HG03175 (cell line): ENCODE data around the gene TECPR1.
"Not testable (repeated sequence)": the region's sequence is repeated elsewhere in the genome, so short reads cannot be mapped to it uniquely, and the experiment has no call there.

Source experiments
- ATAC-seq: cut with Tn5 transposase; IDR thresholded peaks from one replicate; pipeline ENCODE4 v1.9.1; 2021; ENCODE audit warnings: mild to moderate bottlenecking, moderate library complexity; ENCODE audit not compliant: unreplicated experiment

Gene TECPR1

DNA sequence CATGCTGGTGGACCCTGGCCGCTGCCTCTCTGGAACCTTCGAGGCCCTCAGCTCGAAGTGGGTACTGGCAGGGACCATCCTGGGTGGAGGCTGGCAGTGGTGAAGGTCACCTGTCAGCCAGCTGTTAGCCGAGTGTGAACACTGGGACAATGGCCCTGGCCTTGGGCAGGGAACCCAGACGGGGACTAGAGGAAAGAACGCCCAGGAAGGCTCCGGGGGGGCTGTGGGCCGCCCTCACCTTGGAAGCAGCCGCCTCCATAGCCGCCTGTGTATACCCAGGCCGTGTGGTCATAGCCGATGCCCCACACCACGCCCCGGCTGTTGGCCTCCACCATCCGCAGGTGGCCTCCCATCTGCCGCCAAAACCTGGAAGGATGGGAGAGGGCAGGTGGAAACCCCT, 23.2 kb downstream of the TECPR1 start:
- no peak for ATAC-seq

DNA sequence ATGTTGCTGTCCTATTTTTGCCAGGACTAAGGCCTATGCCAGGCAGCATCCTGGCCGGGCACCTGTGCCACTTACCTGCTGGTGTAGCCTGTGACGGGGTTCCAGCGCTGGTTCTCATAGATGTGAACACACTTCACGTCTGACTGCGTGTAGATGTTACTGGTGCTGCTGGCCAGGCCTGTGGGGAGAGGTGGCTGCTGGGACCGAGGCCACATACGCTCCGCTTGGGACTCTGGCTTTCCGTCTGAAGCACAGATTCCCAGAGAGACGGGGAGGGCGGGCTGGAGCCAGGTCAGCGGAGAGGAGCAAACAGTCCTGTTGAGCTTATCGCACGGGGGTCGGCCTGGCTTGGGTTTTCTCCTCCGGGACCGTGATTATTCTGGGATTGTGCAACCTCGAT, 24.1 kb downstream of the TECPR1 start:
- no peak for ATAC-seq

DNA sequence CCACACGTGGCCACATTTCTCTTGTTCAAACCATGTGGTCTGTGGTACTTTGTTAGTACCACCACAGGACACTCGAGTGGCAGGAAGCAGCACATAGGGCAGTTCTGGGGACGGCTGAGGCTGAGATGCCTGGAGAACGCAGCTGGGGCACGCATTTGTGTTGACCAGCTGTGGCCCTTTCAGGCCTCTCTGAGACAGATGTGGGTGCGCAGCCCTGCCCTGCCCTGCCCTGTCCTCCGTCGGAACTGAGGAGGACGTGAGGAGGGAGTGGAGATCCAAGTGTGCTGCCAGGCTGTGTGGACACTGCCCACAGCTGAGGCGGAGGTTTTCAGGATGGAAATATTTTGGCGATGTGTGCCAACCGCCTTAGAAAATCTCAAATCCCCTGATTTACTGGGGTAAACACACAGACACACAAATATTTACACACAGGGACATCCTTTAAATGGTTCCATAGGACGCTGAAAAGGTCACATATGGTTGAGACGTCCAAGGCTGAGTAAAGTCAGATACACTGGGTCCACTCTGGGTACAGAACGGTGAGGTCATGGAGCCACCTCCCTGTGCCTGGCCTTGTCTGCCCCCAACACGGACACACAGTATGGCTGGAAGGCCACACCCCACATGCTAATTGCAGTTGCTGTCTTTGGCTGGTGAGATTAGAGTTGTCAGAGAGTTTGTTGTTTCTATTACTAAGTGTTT, 26.0 kb downstream of the TECPR1 start:
- no peak for ATAC-seq

DNA sequence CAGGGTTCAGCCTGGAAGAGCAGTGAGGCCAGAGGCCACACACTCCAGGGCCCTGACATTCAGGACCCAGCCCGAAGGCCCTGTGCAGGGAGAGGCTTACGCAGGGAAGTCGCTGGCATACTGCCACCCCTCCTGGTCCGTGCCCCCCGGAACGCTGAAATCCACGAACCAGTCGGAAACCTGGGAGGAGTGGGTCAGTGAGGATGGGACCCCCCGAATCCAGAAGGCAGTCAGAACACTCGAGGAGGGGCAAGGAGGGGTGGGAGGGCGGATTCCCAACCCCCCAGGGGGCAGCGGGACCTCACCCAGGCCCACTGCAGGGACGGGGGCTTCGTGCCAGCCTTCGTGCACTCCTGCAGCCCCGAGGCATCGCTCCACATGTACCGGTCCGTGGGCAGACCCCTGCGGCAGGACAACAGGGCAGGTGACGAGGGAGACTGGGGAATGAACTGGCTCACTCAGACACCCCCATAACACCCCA, 27.3 kb downstream of the TECPR1 start:
- no peak for ATAC-seq

DNA sequence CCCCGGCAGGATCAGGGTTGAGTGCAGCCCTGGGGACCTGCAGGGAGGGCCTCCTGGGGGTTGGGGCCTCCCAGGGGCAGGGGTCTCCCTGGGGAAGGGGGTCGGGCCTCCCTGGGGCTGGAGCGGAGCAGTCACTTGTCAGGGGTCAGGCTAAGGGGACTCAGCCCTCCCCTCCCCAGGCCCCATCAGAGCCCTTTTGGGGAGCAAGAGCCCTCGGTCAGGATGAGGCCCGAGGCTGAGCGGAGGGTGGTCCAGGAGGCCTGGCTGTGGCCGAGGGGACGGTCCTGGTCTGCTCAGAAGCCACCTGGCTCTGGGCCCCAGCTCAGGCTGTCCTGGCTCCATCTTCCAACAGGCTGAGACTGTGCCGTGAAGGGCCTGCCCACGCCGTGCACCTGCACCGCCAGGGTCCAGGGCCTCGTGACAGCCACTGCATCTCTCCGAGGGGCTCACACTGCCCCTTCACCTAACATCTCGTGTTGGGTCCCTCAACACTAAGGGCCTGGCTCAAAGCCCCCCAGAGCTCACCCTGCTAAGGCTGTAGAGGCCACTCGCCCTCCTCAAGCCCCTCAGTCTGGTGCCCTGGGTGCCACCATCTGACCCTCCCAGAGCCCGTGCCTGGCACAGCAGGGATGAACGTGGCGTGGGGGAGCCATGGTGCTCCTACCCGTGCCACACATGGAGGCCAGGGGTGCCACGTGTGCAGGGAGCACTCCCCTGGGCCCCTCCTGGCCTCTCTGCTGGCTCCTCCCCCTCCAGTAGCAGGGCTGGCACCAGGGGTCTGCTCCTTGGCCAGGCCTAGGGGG, 27.9 kb downstream of the TECPR1 start:
- no peak for ATAC-seq

DNA sequence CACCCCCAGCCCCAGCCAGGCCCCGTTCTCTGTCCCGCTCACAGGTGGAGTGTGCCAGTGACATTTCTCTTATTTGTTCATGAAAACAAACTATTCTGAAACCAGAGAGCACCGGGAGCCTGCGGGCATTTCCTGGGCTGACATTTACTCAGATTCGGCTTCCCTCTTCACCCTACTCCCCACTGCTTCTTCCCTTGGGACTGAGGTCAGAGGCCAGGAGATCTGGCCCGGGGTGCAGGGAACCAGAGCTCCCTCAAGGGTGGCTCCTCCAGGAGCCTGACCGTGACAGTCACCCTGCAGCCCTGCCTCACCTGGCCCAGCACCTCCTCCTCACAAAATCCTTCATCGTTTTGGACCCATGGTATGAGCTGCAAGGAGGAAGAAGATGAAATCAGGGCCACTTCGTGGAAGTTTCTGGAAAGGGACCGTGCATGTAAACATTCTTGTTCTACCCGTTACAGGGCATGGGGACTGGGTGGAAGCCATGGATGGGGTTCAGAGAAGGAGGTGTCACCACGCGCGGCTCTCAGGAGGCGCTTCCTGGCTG, 28.6 kb downstream of the TECPR1 start:
- no peak for ATAC-seq

DNA sequence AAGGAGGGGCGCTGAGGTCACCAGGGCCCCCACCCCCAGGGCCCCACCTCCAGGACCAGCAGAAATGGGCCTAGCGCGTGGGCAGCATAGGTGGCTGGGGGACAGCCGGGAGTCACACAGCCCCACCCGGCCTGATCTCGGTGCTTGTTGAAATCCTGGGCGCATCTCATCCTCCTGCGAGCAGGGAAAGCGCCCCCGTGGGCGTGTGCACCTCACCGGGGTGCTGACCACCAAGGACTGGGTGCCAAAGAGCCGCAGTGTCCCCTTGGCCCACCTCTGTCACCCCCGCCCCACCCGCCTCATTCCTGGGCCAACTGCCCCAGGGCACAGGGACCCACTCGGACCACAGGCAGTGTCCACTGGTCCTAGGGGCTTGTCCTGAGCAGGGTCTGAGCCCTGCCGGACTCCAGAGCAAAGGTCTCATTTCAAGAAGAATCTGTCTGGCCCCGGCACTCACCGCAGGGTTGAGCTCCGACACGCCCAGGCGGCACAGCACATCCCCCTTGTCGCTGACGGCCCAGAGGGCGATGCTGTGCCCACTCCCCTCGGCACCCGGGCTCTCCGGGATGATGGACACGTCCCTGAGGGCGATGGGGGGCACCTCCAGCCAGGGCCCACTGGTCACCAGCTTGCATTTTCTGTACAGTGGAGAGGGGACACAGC, 29.4 kb downstream of the TECPR1 start:
- no peak for ATAC-seq

DNA sequence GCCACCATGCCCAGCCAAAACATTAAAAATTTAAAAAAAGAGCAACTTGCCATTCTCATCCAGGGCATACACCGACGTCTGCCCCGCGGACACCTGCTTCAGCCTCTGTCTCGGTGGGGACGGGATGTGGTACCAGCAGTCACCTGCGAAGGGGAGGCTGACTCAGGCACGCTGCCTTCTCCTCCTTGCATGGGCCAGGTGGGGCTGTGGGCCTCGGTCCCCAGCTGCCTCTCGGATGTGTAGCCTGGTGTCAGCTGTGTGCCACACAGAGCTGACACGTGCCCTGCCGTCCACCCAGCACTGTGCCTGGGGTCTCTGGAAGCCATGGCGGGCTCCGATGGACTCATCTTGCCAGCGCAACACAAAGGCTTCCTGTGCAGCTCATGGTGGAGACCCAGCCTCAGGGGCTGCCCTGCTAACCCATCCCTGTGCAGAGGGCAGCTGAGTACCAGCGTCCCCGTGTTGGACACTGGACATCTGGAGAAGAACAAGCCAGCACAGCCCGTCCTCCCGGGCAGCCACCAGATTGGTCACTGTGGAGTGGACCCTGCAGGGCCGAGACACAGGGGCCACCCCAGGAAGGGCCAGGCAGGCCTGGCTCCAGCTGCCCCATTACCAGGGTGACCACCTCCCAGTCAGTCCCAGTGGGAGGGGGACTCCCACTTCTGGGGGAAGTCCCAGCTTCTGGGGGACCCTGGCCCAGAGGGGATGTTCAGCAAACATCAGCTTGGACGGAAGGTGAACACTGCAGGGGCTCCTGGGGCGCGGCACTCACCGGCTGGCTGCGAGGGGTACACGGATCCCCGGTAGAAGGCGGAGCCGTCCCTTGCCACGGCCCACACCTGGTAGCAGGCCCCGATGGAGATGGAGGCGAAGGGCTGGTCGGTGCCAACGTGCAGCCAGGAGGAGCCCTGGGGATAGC, 30.2 kb downstream of the TECPR1 start:
- ATAC-seq = no peak

DNA sequence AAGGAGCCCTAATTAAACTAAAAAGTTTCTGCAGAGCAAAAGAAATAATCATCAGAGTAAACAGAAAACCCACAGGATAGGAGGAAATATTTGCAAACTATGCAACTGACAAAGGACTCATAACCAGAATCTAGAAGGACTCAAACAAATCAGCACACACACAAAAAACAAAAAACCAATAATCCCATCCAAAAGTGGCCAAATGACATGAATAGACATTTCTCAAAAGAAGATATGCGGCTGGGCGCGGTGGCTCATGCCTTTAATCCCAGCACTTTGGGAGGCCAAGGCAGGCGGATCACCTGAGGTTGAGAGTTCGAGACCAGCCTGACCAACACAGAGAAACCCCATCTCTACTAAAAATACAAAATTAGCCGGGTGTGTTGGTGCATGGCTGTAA, 32.6 kb downstream of the TECPR1 start:
- ATAC-seq = not testable (repeated sequence)

DNA sequence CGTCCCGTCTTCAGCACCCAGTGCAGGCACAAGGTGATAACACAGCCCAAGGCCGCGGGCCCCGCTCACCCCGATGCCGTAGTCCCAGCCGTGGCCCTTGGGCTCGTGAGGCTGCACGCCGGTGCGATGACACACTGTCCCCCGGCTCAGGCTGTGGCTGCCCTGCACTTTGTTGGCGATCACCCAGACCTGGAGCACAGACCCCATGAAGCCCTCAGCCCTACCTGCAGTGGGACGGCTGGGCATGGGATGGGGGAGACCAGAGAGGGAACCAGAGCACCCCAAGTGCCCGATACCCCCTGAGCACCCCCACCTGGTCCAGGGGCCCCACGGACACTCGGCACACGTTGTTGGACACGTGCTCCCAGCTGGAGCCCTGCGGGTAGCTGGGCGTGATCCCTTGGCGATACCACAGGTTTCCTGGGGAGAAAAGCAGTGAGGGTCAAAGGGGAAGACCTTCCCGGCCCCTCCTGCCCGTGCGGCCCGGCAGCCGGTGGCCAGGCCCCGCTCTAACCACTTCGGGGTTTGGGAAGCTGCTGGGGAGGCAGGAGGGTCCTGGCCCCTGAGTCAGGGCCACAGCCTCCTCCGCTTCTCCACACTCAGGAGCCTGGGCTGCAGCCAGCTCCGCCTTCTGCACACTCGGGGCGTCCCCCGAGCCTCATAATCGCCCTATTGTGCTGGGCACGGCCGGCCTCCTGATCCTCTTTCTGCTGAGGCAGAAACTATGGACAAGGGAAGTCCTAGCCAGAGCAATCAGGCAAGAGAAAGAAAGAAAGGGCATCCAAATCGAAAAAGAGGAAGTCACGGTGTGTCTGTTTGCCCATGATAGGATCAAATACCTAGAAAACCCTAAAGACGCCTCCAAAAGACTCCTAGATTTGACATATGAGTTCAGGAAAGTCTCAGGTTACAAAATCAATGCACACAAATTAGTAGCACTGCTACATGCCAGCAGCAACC, 34.1 kb downstream of the TECPR1 start:
- ATAC-seq = no peak

DNA sequence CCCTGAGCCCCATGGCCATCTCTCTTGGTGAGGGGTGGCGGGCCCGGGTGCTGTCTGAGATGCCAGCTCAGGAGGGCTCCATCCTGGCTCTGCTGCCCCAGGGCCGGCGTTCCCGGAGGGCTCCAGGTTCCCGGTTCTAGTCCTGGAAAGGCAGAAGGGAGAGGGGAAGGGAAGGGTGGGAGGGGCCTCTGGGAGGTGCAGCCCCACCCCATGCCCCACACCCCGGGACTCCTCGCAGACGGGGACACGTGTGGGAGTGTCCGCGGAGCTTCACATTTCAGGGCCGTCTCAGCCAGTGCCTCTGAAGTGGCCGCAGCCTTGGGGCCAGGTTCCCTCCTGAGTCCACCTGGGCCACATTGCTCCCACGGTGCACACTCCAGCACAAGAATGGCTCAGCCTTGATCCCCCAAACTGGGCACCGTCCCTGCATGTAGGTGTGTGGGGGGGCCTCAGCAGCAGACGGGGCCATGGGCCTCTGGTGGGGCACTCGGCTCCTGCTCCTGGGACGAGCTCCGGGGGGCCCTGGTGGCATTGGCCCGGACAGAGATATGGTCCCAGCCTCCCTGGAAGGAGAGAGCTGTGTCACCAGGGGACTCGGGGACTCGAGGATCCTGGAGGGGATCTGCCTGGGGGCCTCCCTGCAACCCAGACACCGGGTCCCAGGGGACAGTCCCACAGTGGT, 35.0 kb downstream of the TECPR1 start:
- no peak for ATAC-seq

DNA sequence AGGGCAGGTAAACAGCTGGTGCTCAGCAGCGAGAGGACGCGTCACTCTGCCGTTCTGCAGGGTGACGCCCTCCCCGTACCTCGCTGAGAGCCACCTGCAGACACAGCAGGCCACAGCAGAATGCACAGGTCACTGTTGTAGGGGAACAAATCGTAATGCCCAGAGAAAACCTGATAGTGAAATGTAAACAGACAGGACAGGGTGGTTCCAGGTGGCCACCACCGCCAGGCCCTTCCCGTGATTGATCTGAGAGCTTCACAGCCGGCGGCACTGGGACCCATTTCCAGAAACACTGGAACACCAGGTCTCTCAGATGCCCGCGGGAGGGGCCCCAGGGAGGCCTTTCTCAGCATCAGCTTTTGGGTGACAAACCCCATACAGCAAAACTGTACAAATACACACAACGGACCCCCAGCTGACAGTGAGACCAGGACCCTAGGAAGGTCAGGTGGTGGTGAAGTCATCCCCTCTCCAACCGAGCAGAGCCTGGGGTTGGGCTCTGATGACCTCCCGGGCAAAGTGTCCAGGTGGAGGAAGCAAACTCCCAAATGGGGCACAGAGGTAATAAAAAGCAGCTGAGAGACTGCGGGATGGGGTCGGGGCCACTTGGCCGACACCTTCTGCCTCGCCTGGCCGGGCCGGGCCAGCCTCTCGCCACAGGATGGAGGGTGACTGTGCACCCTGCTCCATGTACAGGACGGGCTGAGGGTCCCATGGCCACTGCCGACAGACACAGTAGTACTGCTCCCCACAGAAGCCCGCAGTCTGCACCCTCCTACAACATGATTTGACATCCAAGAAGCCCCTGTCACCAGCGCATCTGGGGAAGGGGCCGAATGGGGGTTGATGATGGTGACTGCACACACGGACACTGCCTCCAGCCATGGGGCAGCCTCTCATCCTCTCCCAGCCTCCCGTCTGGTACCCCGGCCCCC, 36.2 kb downstream of the TECPR1 start:
- no peak for ATAC-seq

DNA sequence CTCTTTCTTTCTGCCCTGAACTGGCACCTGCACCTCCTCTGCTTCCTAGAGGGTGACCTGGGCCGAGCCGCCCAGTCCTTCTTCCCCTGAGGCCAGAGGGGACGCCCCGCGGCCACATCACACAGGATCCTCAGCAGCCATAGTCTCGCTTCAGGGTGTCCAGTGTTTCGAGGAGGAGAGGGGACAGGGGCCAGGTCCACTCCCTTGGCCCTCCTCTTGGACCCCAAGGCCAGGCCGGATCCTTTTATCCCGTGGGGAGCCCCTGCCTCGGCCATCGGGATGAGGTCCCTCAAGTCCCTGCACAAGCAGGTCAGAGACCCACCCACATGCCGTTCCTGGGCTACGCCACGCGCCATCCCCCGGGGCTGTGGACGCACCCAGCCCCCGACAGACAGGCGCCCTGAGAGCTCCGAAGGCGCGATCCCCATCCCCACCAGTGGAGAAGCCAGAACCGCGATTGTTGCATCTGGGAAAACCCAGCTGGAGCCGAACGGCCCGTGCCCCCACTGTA, 37.2 kb downstream of the TECPR1 start:
- ATAC-seq = no peak

DNA sequence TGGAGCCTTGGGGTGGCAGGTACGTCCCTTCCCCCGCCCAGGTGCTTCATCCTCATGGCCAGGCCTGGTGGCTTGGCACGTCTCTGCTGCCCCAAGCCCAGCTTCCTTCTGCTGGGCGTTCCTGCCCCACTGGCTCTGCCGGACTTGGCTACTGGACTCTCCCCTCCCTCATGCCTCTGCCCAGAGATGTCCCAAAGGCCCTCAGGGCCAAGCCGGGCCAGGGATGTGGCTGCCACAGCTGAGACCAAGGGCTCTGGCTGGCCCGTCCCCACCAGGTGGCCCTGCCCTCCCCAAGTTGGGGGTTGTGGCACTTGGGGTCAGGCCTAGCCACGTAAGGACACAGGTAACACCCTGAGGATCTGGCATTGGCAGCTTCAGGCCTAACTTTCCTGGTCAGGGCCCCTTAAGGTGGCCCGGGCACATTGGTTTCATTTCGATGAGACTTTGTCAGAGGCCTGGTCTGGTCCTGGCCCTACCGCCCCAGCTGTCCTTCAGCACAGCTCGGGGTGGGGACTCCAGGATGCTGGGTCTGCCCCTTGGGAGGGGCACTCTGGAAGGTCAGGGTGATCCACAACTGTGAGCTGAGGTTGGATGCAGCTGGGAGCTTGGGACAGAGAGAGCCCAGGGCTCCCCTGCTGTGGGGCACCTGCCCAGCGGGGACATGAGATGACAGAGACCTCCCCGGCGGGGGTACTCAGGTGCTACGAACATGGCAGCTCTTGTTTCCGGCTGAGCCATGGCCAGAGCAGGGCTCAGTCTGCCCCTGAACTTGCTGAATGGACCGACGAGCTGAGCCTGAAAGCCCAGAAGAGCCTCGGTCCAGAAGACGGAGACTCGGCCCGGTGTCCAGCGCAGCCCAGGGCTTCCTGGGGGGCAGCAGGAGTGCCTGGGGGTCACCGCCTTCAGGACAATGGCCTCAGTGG, 37.9 kb downstream of the TECPR1 start:
- no peak for ATAC-seq

DNA sequence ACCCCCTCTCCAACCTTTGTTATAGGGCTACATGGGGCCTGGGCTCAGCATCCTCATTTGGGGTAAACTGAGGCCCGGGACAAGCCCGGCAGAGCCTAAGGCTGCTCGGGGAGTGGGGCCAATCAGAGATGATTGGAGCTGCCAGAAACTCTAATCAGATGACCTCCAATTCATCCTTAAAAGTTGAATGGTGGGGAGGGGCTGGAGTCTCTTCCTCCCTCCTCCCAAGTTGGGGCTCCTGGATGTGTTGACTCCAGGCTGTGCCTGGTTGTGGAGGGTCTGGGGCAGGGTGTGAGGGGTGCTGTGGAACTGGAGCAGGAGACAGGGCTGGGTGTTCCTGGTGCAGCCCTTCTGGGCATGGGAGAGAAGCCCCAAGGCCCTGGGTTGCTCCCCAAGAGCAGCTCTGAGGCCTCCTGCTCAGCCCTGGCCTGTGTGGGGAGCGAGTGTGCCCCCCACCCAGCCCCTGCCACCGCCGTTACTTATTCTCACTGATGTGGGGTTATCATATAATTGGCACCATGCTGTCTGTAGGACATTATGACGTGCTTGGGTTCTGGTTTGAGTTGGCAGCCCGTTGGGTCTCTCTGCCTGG, 38.6 kb downstream of the TECPR1 start:
- no peak for ATAC-seq

DNA sequence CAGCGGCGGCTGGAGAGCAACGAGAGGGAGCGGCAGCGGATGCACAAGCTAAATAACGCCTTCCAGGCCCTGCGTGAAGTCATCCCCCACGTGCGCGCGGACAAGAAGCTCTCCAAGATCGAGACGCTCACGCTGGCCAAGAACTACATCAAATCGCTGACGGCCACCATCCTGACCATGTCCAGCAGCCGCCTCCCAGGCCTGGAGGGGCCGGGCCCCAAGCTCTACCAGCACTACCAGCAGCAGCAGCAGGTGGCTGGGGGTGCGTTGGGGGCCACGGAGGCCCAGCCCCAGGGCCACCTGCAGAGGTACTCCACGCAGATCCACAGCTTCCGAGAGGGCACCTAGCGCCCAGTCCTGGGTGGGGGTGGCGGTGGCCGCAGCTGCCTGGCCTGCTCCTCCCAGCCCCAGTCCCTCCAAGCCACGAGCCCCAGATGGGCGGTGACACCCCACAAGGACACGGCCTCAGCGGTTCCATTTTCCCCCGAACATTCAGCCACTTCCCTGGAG, 39.4 kb downstream of the TECPR1 start:
- no peak for ATAC-seq
